SK-N-MC (cell line): ENCODE results near the gene SERPIND1.

ENCODE experiments used
- EZH2 ChIP-seq: fragments of 200-600 bp; sonication (generic); IDR thresholded peaks from one replicate; pipeline ENCODE4 v1.6.1; 2017; ENCODE audit warnings: antibody characterized with exemption
- FOXP2 ChIP-seq: optimal IDR thresholded peaks from 2 replicates; pipeline ENCODE3; 2011; ENCODE audit warnings: mild to moderate bottlenecking, moderate library complexity; ENCODE audit not compliant: insufficient read depth; ENCODE audit errors: extremely low read length, control extremely low read depth
- POLR2AphosphoS5 ChIP-seq: IDR thresholded peaks from 2 replicates; pipeline ENCODE4 v1.6.1; 2012; ENCODE audit warnings: mild to moderate bottlenecking, low read depth, low read length, borderline replicate concordance

GRCh38 chr22:20729194-20729593 lies 44.7 kb upstream of the SERPIND1 start:
- TF ChIP-seq EZH2 (no peak), POLR2AphosphoS5 (no peak), FOXP2 (no peak)
